Measurements from ENCODE around the gene PUM1.

The PUM1 gene

GRCh38 chr1:30906631-30907441 is 158.7 kb downstream of the PUM1 start:
- no peak for DNase-seq (ENCODE audit: low read depth)

- DNase-seq (ENCODE audit: low read depth), result no peak
Observed at GRCh38 chr1:30905916-30906620, 159.4 kb downstream of the PUM1 start.

GRCh38 chr1:30905403-30905802 is 160.1 kb downstream of the PUM1 start:
- DNase-seq (ENCODE audit: low read depth), result no peak

GRCh38 chr1:30904962-30905335 is 160.6 kb downstream of the PUM1 start:
- DNase-seq (ENCODE audit: low read depth), result no peak

GRCh38 chr1:30904191-30904961 is 161.1 kb downstream of the PUM1 start:
- DNase-seq (ENCODE audit: low read depth), result no peak

GRCh38 chr1:30903343-30904034 is 162.0 kb downstream of the PUM1 start:
- DNase-seq (ENCODE audit: low read depth), result no peak

GRCh38 chr1:30902593-30903290 is 162.8 kb downstream of the PUM1 start:
- no peak for DNase-seq (ENCODE audit: low read depth)

GRCh38 chr1:30901798-30902581 is 163.5 kb downstream of the PUM1 start:
- DNase-seq (ENCODE audit: low read depth), result no peak

- DNase-seq (ENCODE audit: low read depth), result no peak
Observed at GRCh38 chr1:30900931-30901560, 164.5 kb downstream of the PUM1 start.

- DNase-seq (ENCODE audit: low read depth), result no peak
Observed at GRCh38 chr1:30900486-30900885, 165.0 kb downstream of the PUM1 start.

- DNase-seq (ENCODE audit: low read depth), result no peak
Observed at GRCh38 chr1:30899577-30900389, 165.7 kb downstream of the PUM1 start.

- DNase-seq (ENCODE audit: low read depth), result no peak
Observed at GRCh38 chr1:30898031-30898815, 167.3 kb downstream of the PUM1 start.

GRCh38 chr1:30896905-30897304 is 168.6 kb downstream of the PUM1 start:
- DNase-seq (ENCODE audit: low read depth), result no peak

GRCh38 chr1:30895944-30896660 is 169.4 kb downstream of the PUM1 start:
- DNase-seq (ENCODE audit: low read depth), result no peak

GRCh38 chr1:30895382-30895943 is 170.1 kb downstream of the PUM1 start:
- no peak for DNase-seq (ENCODE audit: low read depth)

- no peak for DNase-seq (ENCODE audit: low read depth)
Observed at GRCh38 chr1:30894508-30894973, 171.0 kb downstream of the PUM1 start.

- no peak for DNase-seq (ENCODE audit: low read depth)
Observed at GRCh38 chr1:30893776-30894507, 171.6 kb downstream of the PUM1 start.
